ENCODE data around the gene SORCS2. TPM values are rescaled to one million over a fixed set of nuclear protein-coding genes. Genes with fewer than 3 reads are reported as not detected.

Gene SORCS2
- total RNA-seq, 2 donors from 2014 or later: 1.0 to 4.4 TPM

- Histone ChIP-seq H3K36me3 (no peaks in the 10 kb centered on the region), H3K27me3 (replicated peaks; ENCODE audit: insufficient read depth) (no peaks in the 10 kb centered on the region), H3K4me1 (replicated peaks) (peaks cover 6% of the 10 kb centered on the region), H3K4me3 (no peak overlapping the region), H3K27ac (no peak overlapping the region), H3K9me3 (no peaks in the 10 kb centered on the region)
- intact Hi-C loops (cut with DNase I): no loop called here
- TF ChIP-seq, protein P1, sequence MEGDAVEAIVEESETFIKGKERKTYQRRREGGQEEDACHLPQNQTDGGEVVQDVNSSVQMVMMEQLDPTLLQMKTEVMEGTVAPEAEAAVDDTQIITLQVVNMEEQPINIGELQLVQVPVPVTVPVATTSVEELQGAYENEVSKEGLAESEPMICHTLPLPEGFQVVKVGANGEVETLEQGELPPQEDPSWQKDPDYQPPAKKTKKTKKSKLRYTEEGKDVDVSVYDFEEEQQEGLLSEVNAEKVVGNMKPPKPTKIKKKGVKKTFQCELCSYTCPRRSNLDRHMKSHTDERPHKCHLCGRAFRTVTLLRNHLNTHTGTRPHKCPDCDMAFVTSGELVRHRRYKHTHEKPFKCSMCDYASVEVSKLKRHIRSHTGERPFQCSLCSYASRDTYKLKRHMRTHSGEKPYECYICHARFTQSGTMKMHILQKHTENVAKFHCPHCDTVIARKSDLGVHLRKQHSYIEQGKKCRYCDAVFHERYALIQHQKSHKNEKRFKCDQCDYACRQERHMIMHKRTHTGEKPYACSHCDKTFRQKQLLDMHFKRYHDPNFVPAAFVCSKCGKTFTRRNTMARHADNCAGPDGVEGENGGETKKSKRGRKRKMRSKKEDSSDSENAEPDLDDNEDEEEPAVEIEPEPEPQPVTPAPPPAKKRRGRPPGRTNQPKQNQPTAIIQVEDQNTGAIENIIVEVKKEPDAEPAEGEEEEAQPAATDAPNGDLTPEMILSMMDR (IDR thresholded peaks at IDR 0.05): no peak
- TF ChIP-seq POLR2A (IDR thresholded peaks at IDR 0.05): no peak
- TF ChIP-seq POLR2AphosphoS5 (IDR thresholded peaks at IDR 0.05): no peak
- WGBS: 73% methylated on average over 7 of the region's 7 CpGs
- no peak for DNase-seq (ENCODE audit: low spot score)
Measured at GRCh38 chr4:7366954-7367353, 174.6 kb downstream of the SORCS2 start.

DNA sequence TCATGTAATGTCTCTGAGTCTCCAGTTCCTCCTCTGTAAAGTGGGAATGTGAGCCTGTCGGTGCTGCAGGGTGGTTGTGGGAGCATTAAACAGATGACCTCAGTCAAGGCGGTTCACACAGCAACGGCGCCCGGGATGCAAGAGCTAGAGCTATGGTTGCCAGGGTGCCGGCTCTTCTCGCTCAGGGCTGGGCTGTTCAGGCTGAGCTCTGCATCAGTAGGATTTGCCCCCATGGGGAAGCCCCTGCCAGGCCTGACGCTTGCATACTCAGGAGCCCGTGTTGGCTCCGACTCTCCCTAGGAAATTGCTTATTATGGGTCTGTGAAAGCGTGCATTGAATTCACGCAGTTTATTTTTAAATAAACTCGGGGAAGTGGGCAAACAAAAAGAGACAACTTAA is 175.1 kb downstream of the SORCS2 start:
- TF ChIP-seq POLR2A (IDR thresholded peaks at IDR 0.05) (no peak), POLR2AphosphoS5 (IDR thresholded peaks at IDR 0.05) (no peak)
- TF ChIP-seq, protein P1 (IDR thresholded peaks at IDR 0.05): no peak
- Histone ChIP-seq H3K9me3 (no peaks in the 10 kb centered on the region), H3K36me3 (no peaks in the 10 kb centered on the region), H3K27ac (no peak overlapping the region), H3K4me1 (replicated peaks) (peaks cover 6% of the 10 kb centered on the region), H3K4me3 (no peak overlapping the region), H3K27me3 (replicated peaks; ENCODE audit: insufficient read depth) (no peaks in the 10 kb centered on the region)
- no peak for DNase-seq (ENCODE audit: low spot score)
- WGBS: 49% methylated on average over 13 of the region's 13 CpGs
- intact Hi-C loops (cut with DNase I): no loop called here

DNA sequence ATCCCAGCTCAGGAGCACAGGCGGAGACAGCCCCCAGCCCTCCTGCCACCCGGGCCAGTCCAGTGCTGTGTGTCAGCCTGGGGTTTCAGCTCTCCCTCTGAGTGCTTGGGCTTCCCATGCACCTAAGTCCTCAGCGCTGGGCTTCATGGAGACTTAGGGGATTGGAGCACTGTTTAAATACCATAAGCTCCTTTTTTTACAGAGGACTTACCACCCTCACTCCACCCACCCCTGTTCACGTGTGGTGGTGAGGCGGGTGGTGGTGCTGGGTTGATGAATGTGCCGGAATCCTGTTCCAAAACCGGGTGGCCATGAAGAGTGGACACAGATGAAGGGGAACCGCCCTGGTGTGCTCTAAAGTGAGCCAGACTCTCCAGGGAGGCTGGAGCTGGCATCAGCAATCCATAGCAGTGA is 175.5 kb downstream of the SORCS2 start:
- DNase-seq (ENCODE audit: low spot score): no peak
- 39% methylated on average over 8 of the region's 8 CpGs for WGBS
- intact Hi-C loops (cut with DNase I): no loop called here
- Histone ChIP-seq H3K27me3 (replicated peaks; ENCODE audit: insufficient read depth) (no peaks in the 10 kb centered on the region), H3K36me3 (no peaks in the 10 kb centered on the region), H3K9me3 (no peaks in the 10 kb centered on the region), H3K4me1 (replicated peaks) (peaks cover 6% of the 10 kb centered on the region), H3K4me3 (no peak overlapping the region), H3K27ac (no peak overlapping the region)
- TF ChIP-seq, protein P1 (IDR thresholded peaks at IDR 0.05): no peak
- TF ChIP-seq POLR2A (IDR thresholded peaks at IDR 0.05) (no peak), POLR2AphosphoS5 (IDR thresholded peaks at IDR 0.05) (no peak)

GRCh38 chr4:7368296-7368695 is 176.0 kb downstream of the SORCS2 start:
- H3K9me3 ChIP-seq: no peaks in the 10 kb centered on the region
- TF ChIP-seq POLR2AphosphoS5 (IDR thresholded peaks at IDR 0.05) (no peak), POLR2A (IDR thresholded peaks at IDR 0.05) (no peak)
- TF ChIP-seq, protein P1 (IDR thresholded peaks at IDR 0.05): no peak
- no peaks in the 10 kb centered on the region for H3K27me3 ChIP-seq (replicated peaks; ENCODE audit: insufficient read depth)
- DNase-seq (ENCODE audit: low spot score): no peak
- H3K4me1 ChIP-seq (replicated peaks): peaks cover 6% of the 10 kb centered on the region
- intact Hi-C loops (cut with DNase I): no loop called here
- H3K4me3 ChIP-seq: no peak overlapping the region
- H3K36me3 ChIP-seq: no peaks in the 10 kb centered on the region
- H3K27ac ChIP-seq: no peak overlapping the region
- 27% methylated on average over 1 of the region's 7 CpGs for WGBS

DNA sequence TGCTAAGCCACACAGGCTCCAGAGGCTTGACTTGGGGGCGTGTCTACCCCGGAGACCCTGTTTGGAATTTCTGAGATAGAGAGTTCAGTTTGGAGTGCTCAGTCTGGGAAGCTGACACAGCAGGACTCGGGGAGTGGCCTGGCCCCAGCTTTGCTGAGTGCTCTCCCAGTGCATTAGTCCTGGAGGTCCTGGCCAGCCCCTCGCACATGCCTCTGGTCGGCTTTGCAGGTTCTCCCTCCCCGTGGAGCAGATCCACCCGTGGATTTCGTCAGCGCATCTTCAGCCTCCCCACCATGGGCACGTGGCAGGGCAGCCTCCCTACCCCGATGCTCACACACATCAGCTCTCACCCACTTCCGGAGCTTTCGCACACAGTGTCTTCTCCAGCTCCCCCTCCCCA is 177.2 kb downstream of the SORCS2 start:
- Histone ChIP-seq H3K4me1 (replicated peaks) (peaks cover 6% of the 10 kb centered on the region), H3K9me3 (no peaks in the 10 kb centered on the region), H3K27me3 (replicated peaks; ENCODE audit: insufficient read depth) (no peaks in the 10 kb centered on the region), H3K36me3 (no peaks in the 10 kb centered on the region), H3K27ac (no peak overlapping the region), H3K4me3 (no peak overlapping the region)
- TF ChIP-seq, protein P1 (IDR thresholded peaks at IDR 0.05): no peak
- no peak for TF ChIP-seq POLR2AphosphoS5 (IDR thresholded peaks at IDR 0.05)
- TF ChIP-seq POLR2A (IDR thresholded peaks at IDR 0.05): no peak
- 88% methylated on average over 13 of the region's 13 CpGs for WGBS
- intact Hi-C loops (cut with DNase I): no loop called here
- no peak for DNase-seq (ENCODE audit: low spot score)

All from prostate gland (tissue), 2 donors.